IMR-90 (cell line): ENCODE data around the gene FAM83E. TPM values are rescaled to one million over a fixed set of nuclear protein-coding genes. Genes with fewer than 3 reads are reported as not detected.

Experiments
- ATAC-seq: fragments of 200-7000 bp; cut with Tn5 transposase; 2 replicates; pipeline ENCODE4 v1.9.1; 2020; ENCODE audit warnings: low read depth, mild to moderate bottlenecking, moderate library complexity
- BruUV-seq: library from RNA; stranded (reverse); fragments of 400-500 nt; replicated peaks from 2 replicates; lab custom pipeline; 2021; lab: Mats Ljungman, UMichigan
- CTCF ChIA-PET: fragments of 300-600 bp; formaldehyde crosslinking; extraction: SDS; loops from one replicate; lab custom pipeline; 2021; ENCODE audit warnings: antibody characterized with exemption; lab: Yijun Ruan, JAX
- POLR2A ChIA-PET: fragments of 300-600 bp; sonication (Branson Sonifier 250); formaldehyde crosslinking; loops from one replicate; lab custom pipeline; 2022; ENCODE audit warnings: antibody characterized with exemption; ENCODE audit not compliant: unreplicated experiment; lab: Charles Lee
- DNase-seq: peaks from one replicate; pipeline ENCODE4 v3.0.0; 2013
- H2AFZ ChIP-seq: replicated peaks from 2 replicates; pipeline ENCODE3; 2013; ENCODE audit warnings: low read length, mild to moderate bottlenecking; ENCODE audit not compliant: poor library complexity
- H2AK5ac ChIP-seq: 2 replicates; pipeline ENCODE4 v1.6.1; 2013; ENCODE audit warnings: low read depth, low read length, inconsistent platforms
- H2AK9ac ChIP-seq: replicated peaks from 2 replicates; pipeline ENCODE3; 2013; ENCODE audit warnings: mild to moderate bottlenecking, low read depth, low read length, moderate library complexity; ENCODE audit not compliant: poor library complexity
- H2BK120ac ChIP-seq: 2 replicates; pipeline ENCODE4 v1.6.1; 2013; ENCODE audit warnings: low read depth, low read length, inconsistent platforms
- H2BK15ac ChIP-seq: 3 replicates; pipeline ENCODE4 v1.6.1; 2013; ENCODE audit warnings: low read depth, low read length, inconsistent platforms
- H2BK20ac ChIP-seq: 2 replicates; pipeline ENCODE4 v1.6.1; 2013; ENCODE audit warnings: low read depth, mild to moderate bottlenecking, inconsistent platforms, low read length, moderate library complexity
- H2BK5ac ChIP-seq: 2 replicates; pipeline ENCODE4 v1.6.1; 2013; ENCODE audit warnings: mild to moderate bottlenecking, low read depth, low read length, inconsistent platforms; ENCODE audit not compliant: poor library complexity, severe bottlenecking
- H3K14ac ChIP-seq: replicated peaks from 2 replicates; pipeline ENCODE4 v1.6.1; 2013; ENCODE audit warnings: low read depth, low read length, inconsistent platforms
- H3K18ac ChIP-seq: 2 replicates; pipeline ENCODE4 v1.6.1; 2013; ENCODE audit warnings: low read depth, low read length, control low read depth
- H3K23ac ChIP-seq: 2 replicates; pipeline ENCODE4 v1.6.1; 2013; ENCODE audit warnings: low read depth, low read length, inconsistent platforms
- H3K27ac ChIP-seq: 2 replicates; pipeline ENCODE4 v1.5.1; 2013; ENCODE audit warnings: mild to moderate bottlenecking, control low read depth, low read length; ENCODE audit not compliant: insufficient read depth
- H3K27me3 ChIP-seq: 2 replicates; pipeline ENCODE4 v1.6.1; 2013; ENCODE audit warnings: low read length; ENCODE audit not compliant: control insufficient read depth, insufficient read depth
- H3K36me3 ChIP-seq: 2 replicates; pipeline ENCODE4 v1.6.1; 2013; ENCODE audit warnings: low read length, mixed read lengths; ENCODE audit not compliant: control insufficient read depth, insufficient read depth
- H3K4ac ChIP-seq: 2 replicates; pipeline ENCODE4 v1.6.1; 2013; ENCODE audit warnings: low read depth, low read length, inconsistent platforms
- H3K4me1 ChIP-seq: 2 replicates; pipeline ENCODE4 v1.6.1; 2013; ENCODE audit warnings: low read length, mixed read lengths; ENCODE audit not compliant: control insufficient read depth, insufficient read depth
- H3K4me2 ChIP-seq: 2 replicates; pipeline ENCODE4 v1.6.1; 2013; ENCODE audit warnings: low read depth, mild to moderate bottlenecking, control low read depth, low read length, moderate library complexity
- H3K4me3 ChIP-seq: 2 replicates; pipeline ENCODE4 v1.5.1; 2013; ENCODE audit warnings: low read depth, mild to moderate bottlenecking, control low read depth, low read length, moderate library complexity; ENCODE audit not compliant: insufficient read depth
- H3K56ac ChIP-seq: 2 replicates; pipeline ENCODE4 v1.6.1; 2013; ENCODE audit warnings: low read length, inconsistent platforms; ENCODE audit not compliant: insufficient read depth; ENCODE audit errors: extremely low read depth
- H3K79me1 ChIP-seq, 2 experiments: 2 replicates each; pipeline ENCODE4 v1.6.1; 2013; ENCODE audit warnings: low read length in 2 of 2, inconsistent platforms in 1 of 2, low read depth in 1 of 2
- H3K9ac ChIP-seq: 2 replicates; pipeline ENCODE4 v1.6.1; 2013; ENCODE audit warnings: low read depth, low read length, control low read depth
- H3K9me1 ChIP-seq: 2 replicates; pipeline ENCODE4 v1.6.1; 2013; ENCODE audit warnings: low read length, inconsistent platforms; ENCODE audit not compliant: insufficient read depth
- H3K9me3 ChIP-seq: 2 replicates; pipeline ENCODE4 v1.6.1; 2013; ENCODE audit warnings: low read length; ENCODE audit not compliant: control insufficient read depth, insufficient read depth
- H4K20me1 ChIP-seq: 2 replicates; pipeline ENCODE4 v1.6.1; 2013; ENCODE audit warnings: low read length, inconsistent platforms; ENCODE audit not compliant: insufficient read depth
- H4K5ac ChIP-seq: 2 replicates; pipeline ENCODE4 v1.6.1; 2013; ENCODE audit warnings: mild to moderate bottlenecking, low read depth, low read length, control low read depth
- H4K8ac ChIP-seq, 2 experiments: 2 replicates each; pipeline ENCODE4 v1.6.1; 2013; ENCODE audit warnings: low read depth in 2 of 2, low read length in 2 of 2, control low read depth in 1 of 2, inconsistent platforms in 1 of 2
- H4K91ac ChIP-seq: 2 replicates; pipeline ENCODE4 v1.6.1; 2013; ENCODE audit warnings: low read depth, low read length, inconsistent platforms; ENCODE audit not compliant: insufficient read depth
- BHLHE40 ChIP-seq: fragments of 150-350 bp; IDR thresholded peaks from 2 replicates; pipeline ENCODE4 v1.6.1; 2016; ENCODE audit warnings: mild to moderate bottlenecking, low read depth, low read length
- CEBPB ChIP-seq: IDR thresholded peaks from 2 replicates; pipeline ENCODE4 v1.6.1; 2012; ENCODE audit warnings: low read depth, low read length, improper control_type of control experiment
- CHD1 ChIP-seq: IDR thresholded peaks from 2 replicates; pipeline ENCODE4 v1.6.1; 2012; ENCODE audit warnings: low read depth, low read length, improper control_type of control experiment
- FOS ChIP-seq: fragments of 150-350 bp; IDR thresholded peaks from 2 replicates; pipeline ENCODE4 v1.6.1; 2016; ENCODE audit warnings: low read depth, low read length
- MAFK ChIP-seq: IDR thresholded peaks from 2 replicates; pipeline ENCODE4 v1.6.1; 2012; ENCODE audit warnings: low read depth, low read length, improper control_type of control experiment
- MAZ ChIP-seq: IDR thresholded peaks from 2 replicates; pipeline ENCODE4 v1.6.1; 2012; ENCODE audit warnings: low read depth, mild to moderate bottlenecking, low read length, improper control_type of control experiment, moderate library complexity, borderline replicate concordance
- MXI1 ChIP-seq: IDR thresholded peaks from 2 replicates; pipeline ENCODE4 v1.6.1; 2012; ENCODE audit warnings: low read depth, mild to moderate bottlenecking, low read length, moderate library complexity, borderline replicate concordance
- NFE2L2 ChIP-seq: fragments of 150-350 bp; IDR thresholded peaks from 2 replicates; pipeline ENCODE4 v1.6.1; 2016; ENCODE audit warnings: low read depth, mild to moderate bottlenecking, low read length
- POLR2A ChIP-seq: IDR thresholded peaks from 2 replicates; pipeline ENCODE4 v1.6.1; 2012; ENCODE audit warnings: mild to moderate bottlenecking, low read depth, low read length
- RAD21 ChIP-seq: IDR thresholded peaks from 2 replicates; pipeline ENCODE4 v1.6.1; 2012; ENCODE audit warnings: low read length, improper control_type of control experiment
- RCOR1 ChIP-seq: IDR thresholded peaks from 2 replicates; pipeline ENCODE4 v1.6.1; 2012; ENCODE audit warnings: mild to moderate bottlenecking, low read length, improper control_type of control experiment; ENCODE audit not compliant: insufficient replicate concordance
- RFX5 ChIP-seq: IDR thresholded peaks from 2 replicates; pipeline ENCODE4 v1.8.0; 2012; ENCODE audit warnings: low read depth, mild to moderate bottlenecking, low read length, moderate library complexity
- WGBS, 2 experiments: methylation state at CpG; one replicate each; pipeline versions ENCODE4 v1.1.5 to v1.1.7; 2013; ENCODE audit warnings: missing lambda C conversion rate in 2 of 2; ENCODE audit not compliant: insufficient read length in 1 of 2; ENCODE audit errors: extremely low coverage in 2 of 2; 5-methylcytosine and 5-hydroxymethylcytosine counted together
- dilution Hi-C: fragments of 300-500 bp; cut with HindIII; formaldehyde crosslinking; loops from one replicate; pipeline ENCODE4 v1.14.3; 2018; ENCODE audit warnings: low sequenced_read_pairs; ENCODE audit not compliant: unreplicated experiment
- in situ Hi-C: fragments of 300-500 bp; cut with MboI; formaldehyde crosslinking; loops from 3 replicates; pipeline ENCODE4 v1.14.3; 2019; ENCODE audit warnings: low sequenced_read_pairs, inconsistent platforms, mixed read lengths
- intact Hi-C: fragments of 100-400 bp; cut with micrococcal nuclease; formaldehyde crosslinking; loops from 2 replicates; pipeline ENCODE4 v1.10.0; 2022
- polyA plus RNA-seq, 3 experiments: library from polyadenylated mRNA; depleted of rRNA; stranded (reverse); fragments of >200 nt; gene quantifications; 2 replicates each; pipeline ENCODE4 v1.2.3, GENCODE V29; 2012; ENCODE audit warnings: low replicate concordance in 1 of 3
- total RNA-seq: library from RNA; depleted of rRNA; stranded (reverse); fragments of >200 nt; gene quantifications from 2 replicates; pipeline ENCODE4 v1.2.3, GENCODE V29; 2012
- TF ChIP-seq, protein P1 (sequence below): conservative IDR thresholded peaks from 2 replicates; pipeline ENCODE4 v1.5.1; 2012; ENCODE audit warnings: mild to moderate bottlenecking, low read depth, low read length, improper control_type of control experiment
- TF ChIP-seq, protein P2 (sequence below): fragments of 150-350 bp; IDR thresholded peaks from 2 replicates; pipeline ENCODE4 v1.6.1; 2016; ENCODE audit warnings: low read depth, mild to moderate bottlenecking, low read length, moderate library complexity, borderline replicate concordance
- TF ChIP-seq, protein P3 (sequence below): fragments of 150-350 bp; IDR thresholded peaks from 2 replicates; pipeline ENCODE4 v1.6.1; 2017; ENCODE audit warnings: mild to moderate bottlenecking, antibody characterized with exemption, low read length, low read depth

FAM83E gene
- total and polyA plus RNA-seq, 2 of the 4 experiments (the other 2 are of a cell fraction), result 0.05 to 0.36 TPM

DNA sequence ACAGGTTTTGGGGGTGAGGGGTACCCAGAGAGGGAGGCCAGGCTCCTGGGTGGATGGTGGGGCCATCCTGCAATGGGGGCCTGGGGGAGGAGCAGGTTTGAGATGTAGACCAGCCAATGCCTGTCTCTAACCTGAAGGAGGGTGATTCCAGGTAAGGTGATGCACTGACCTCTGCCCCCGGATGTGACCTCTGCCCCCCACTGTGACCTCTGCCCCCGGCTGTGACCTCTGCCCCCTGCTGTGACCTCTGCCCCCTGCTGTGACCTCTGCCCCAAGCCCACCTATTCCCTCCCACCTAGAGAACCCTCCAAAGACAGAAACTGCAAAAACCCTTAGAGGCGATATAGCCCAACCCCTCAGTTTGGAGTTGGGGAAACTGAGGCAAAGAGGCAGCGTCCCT lies 18.6 kb downstream of the FAM83E start:
- intact Hi-C loops, result no loop called here
- Histone ChIP-seq H2AFZ (no peak overlapping the region), H3K36me3 (no peaks in the 10 kb centered on the region), H3K23ac (no peak overlapping the region), H3K4me3 (no peak overlapping the region), H3K27me3 (peaks cover 16% of the 10 kb centered on the region), H3K9me1 (no peaks in the 10 kb centered on the region), H4K91ac (no peak overlapping the region), H3K9me3 (no peaks in the 10 kb centered on the region), H4K20me1 (no peaks in the 10 kb centered on the region), H4K5ac (no peak overlapping the region), H2AK5ac (no peak overlapping the region), H2BK5ac (no peak overlapping the region), H3K14ac (no peak overlapping the region), H2BK15ac (no peak overlapping the region), H3K56ac (no peak overlapping the region), H3K18ac (no peak overlapping the region), H2BK20ac (no peak overlapping the region), H3K79me1 (no peaks in the 10 kb centered on the region), H3K27ac (no peak overlapping the region), H3K4me1 (no peaks in the 10 kb centered on the region), H4K8ac (no peak overlapping the region), H2AK9ac (no peak overlapping the region), H2BK120ac (no peak overlapping the region), H3K4me2 (no peak overlapping the region), H3K9ac (no peak overlapping the region), H3K4ac (no peak overlapping the region)
- no peak for TF ChIP-seq BHLHE40
- TF ChIP-seq, protein P1, sequence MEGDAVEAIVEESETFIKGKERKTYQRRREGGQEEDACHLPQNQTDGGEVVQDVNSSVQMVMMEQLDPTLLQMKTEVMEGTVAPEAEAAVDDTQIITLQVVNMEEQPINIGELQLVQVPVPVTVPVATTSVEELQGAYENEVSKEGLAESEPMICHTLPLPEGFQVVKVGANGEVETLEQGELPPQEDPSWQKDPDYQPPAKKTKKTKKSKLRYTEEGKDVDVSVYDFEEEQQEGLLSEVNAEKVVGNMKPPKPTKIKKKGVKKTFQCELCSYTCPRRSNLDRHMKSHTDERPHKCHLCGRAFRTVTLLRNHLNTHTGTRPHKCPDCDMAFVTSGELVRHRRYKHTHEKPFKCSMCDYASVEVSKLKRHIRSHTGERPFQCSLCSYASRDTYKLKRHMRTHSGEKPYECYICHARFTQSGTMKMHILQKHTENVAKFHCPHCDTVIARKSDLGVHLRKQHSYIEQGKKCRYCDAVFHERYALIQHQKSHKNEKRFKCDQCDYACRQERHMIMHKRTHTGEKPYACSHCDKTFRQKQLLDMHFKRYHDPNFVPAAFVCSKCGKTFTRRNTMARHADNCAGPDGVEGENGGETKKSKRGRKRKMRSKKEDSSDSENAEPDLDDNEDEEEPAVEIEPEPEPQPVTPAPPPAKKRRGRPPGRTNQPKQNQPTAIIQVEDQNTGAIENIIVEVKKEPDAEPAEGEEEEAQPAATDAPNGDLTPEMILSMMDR, result no peak
- TF ChIP-seq FOS, result no peak
- no peak for TF ChIP-seq MAFK
- TF ChIP-seq, protein P2, sequence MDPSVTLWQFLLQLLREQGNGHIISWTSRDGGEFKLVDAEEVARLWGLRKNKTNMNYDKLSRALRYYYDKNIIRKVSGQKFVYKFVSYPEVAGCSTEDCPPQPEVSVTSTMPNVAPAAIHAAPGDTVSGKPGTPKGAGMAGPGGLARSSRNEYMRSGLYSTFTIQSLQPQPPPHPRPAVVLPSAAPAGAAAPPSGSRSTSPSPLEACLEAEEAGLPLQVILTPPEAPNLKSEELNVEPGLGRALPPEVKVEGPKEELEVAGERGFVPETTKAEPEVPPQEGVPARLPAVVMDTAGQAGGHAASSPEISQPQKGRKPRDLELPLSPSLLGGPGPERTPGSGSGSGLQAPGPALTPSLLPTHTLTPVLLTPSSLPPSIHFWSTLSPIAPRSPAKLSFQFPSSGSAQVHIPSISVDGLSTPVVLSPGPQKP, result no peak
- TF ChIP-seq CEBPB, result no peak
- TF ChIP-seq, protein P3, sequence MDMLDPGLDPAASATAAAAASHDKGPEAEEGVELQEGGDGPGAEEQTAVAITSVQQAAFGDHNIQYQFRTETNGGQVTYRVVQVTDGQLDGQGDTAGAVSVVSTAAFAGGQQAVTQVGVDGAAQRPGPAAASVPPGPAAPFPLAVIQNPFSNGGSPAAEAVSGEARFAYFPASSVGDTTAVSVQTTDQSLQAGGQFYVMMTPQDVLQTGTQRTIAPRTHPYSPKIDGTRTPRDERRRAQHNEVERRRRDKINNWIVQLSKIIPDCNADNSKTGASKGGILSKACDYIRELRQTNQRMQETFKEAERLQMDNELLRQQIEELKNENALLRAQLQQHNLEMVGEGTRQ, result no peak
- no peak for TF ChIP-seq POLR2A
- TF ChIP-seq MXI1, result no peak
- TF ChIP-seq RAD21, result no peak
- no peak for TF ChIP-seq RFX5
- no peak for TF ChIP-seq MAZ
- no peak for TF ChIP-seq RCOR1
- no peak for TF ChIP-seq CHD1
- TF ChIP-seq NFE2L2, result no peak
- ATAC-seq, result no peak
- in situ Hi-C loops, result no loop called here
- DNase-seq, result no peak
- dilution Hi-C loops, result no loop called here
- no TSS peak for BruUV-seq
- WGBS, 2 experiments, result 88% methylated on average over 3 of the region's 4 CpGs; no CpG with 5 or more reads in 1 of the 2 experiments
- CTCF ChIA-PET, result no interaction called here
- POLR2A ChIA-PET, result no interaction called here
